GM12878 (cell line): Measurements from ENCODE around the gene FAM193B. TPM values are rescaled to one million over a fixed set of nuclear protein-coding genes. Genes with fewer than 3 reads are reported as not detected.
"Not testable (repeated sequence)": the region's sequence is repeated elsewhere in the genome, so short reads cannot be mapped to it uniquely, and the experiment has no call there.

Experiments used
- ATAC-seq: fragments of 200-7000 bp; cut with Tn5 transposase; 3 replicates; pipeline ENCODE4 v1.9.1; 2020; ENCODE audit warnings: mild to moderate bottlenecking, moderate library complexity
- BruUV-seq: library from RNA; stranded (reverse); fragments of 400-500 nt; replicated peaks from 2 replicates; lab custom pipeline; 2021; lab: Mats Ljungman, UMichigan
- CTCF ChIA-PET: fragments of 300-600 bp; sonication (Branson Sonifier 250); formaldehyde crosslinking; extraction: SDS; loops from one replicate; lab custom pipeline; 2021; ENCODE audit warnings: inconsistent platforms; lab: Yijun Ruan, JAX
- POLR2A ChIA-PET: fragments of 350-600 bp; formaldehyde crosslinking; extraction: SDS; loops from one replicate; lab custom pipeline; 2021; ENCODE audit warnings: inconsistent platforms; lab: Charles Lee
- RAD21 ChIA-PET: fragments of 300-600 bp; sonication (Branson Sonifier 250); formaldehyde crosslinking; loops from one replicate; lab custom pipeline; 2023; ENCODE audit warnings: antibody characterized with exemption; ENCODE audit not compliant: unreplicated experiment; lab: Charles Lee
- SMC1A ChIA-PET: fragments of 300-600 bp; sonication (Branson Sonifier 250); formaldehyde crosslinking; loops from one replicate; lab custom pipeline; 2023; ENCODE audit not compliant: unreplicated experiment, uncharacterized antibody; lab: Charles Lee
- DNase-seq: peaks from one replicate; pipeline ENCODE4 v3.0.0-alpha.2; 2011; ENCODE audit warnings: low read depth, low spot score
- FAIRE-seq: peaks from 3 replicates; lab custom pipeline; 2011; peaks lifted over from hg19 to GRCh38; lab: Jason Lieb, UNC
- H2AFZ ChIP-seq: 2 replicates; pipeline ENCODE4 v1.6.0; 2011; ENCODE audit warnings: low read depth, low read length, control low read depth; ENCODE audit not compliant: control insufficient read depth
- H3K27ac ChIP-seq: 2 replicates; pipeline ENCODE4 v1.5.1; 2011; ENCODE audit warnings: control low read depth; ENCODE audit not compliant: control insufficient read depth, insufficient read depth
- H3K27me3 ChIP-seq, 2 experiments: replicated peaks in 1 of 2; 2 replicates each; pipeline versions ENCODE4 v1.6.0 to v1.6.1; 2011; ENCODE audit warnings: low read length in 1 of 2; ENCODE audit not compliant: control insufficient read depth in 2 of 2, insufficient read depth in 2 of 2
- H3K36me3 ChIP-seq, 2 experiments: 2 replicates each; pipeline ENCODE4 v1.5.1; 2011; ENCODE audit warnings: low read length in 1 of 2; ENCODE audit not compliant: control insufficient read depth in 2 of 2, insufficient read depth in 2 of 2
- H3K4me1 ChIP-seq: 2 replicates; pipeline ENCODE4 v1.6.1; 2011; ENCODE audit warnings: mild to moderate bottlenecking, low read length, moderate library complexity, mixed read lengths; ENCODE audit not compliant: control insufficient read depth, insufficient read depth
- H3K4me2 ChIP-seq: 2 replicates; pipeline ENCODE4 v1.6.0; 2011; ENCODE audit warnings: control low read depth; ENCODE audit not compliant: control insufficient read depth, insufficient read depth
- H3K4me3 ChIP-seq: fragments of 200-600 bp; sonication (generic); 2 replicates; pipeline ENCODE4 v1.5.1; 2016
- H3K79me2 ChIP-seq: 2 replicates; pipeline ENCODE4 v1.6.0; 2011; ENCODE audit warnings: low read length; ENCODE audit not compliant: control insufficient read depth, insufficient read depth
- H3K9ac ChIP-seq: 2 replicates; pipeline ENCODE4 v1.8.0; 2011; ENCODE audit warnings: low read length, control low read depth, mixed read lengths; ENCODE audit not compliant: control insufficient read depth, insufficient read depth
- H3K9me3 ChIP-seq: replicated peaks from 3 replicates; pipeline ENCODE4 v1.5.1; 2011; ENCODE audit warnings: mild to moderate bottlenecking, low read length; ENCODE audit not compliant: control insufficient read depth, insufficient read depth
- H4K20me1 ChIP-seq: 2 replicates; pipeline ENCODE4 v1.6.0; 2011; ENCODE audit not compliant: control insufficient read depth, insufficient read depth
- ATF7 ChIP-seq: fragments of 450-650 bp; IDR thresholded peaks from 2 replicates; pipeline ENCODE4 v1.6.1; 2016; ENCODE audit warnings: low read depth, mild to moderate bottlenecking
- BCL11A ChIP-seq: IDR thresholded peaks from 2 replicates; pipeline ENCODE4 v1.6.1; 2011; ENCODE audit warnings: low read depth, low read length
- FOXK2 ChIP-seq: fragments of 450-650 bp; IDR thresholded peaks from 2 replicates; pipeline ENCODE4 v1.6.1; 2017; ENCODE audit warnings: mild to moderate bottlenecking, moderate library complexity
- GABPA ChIP-seq: IDR thresholded peaks from 2 replicates; pipeline ENCODE4 v1.6.1; 2014; ENCODE audit warnings: antibody characterized with exemption, low read depth, mild to moderate bottlenecking, inconsistent platforms
- HDAC6 ChIP-seq: fragments of 200-600 bp; sonication (generic); IDR thresholded peaks from one replicate; pipeline ENCODE4 v1.8.0; 2017; ENCODE audit warnings: antibody characterized with exemption; ENCODE audit not compliant: unreplicated experiment
- RAD21 ChIP-seq: IDR thresholded peaks from 2 replicates; pipeline ENCODE4 v1.6.1; 2011; ENCODE audit warnings: mild to moderate bottlenecking, low read depth, low read length, moderate library complexity; ENCODE audit not compliant: insufficient read depth
- SIN3A ChIP-seq: IDR thresholded peaks from 2 replicates; pipeline ENCODE4 v1.6.1; 2012; ENCODE audit warnings: low read depth, low read length, improper control_type of control experiment
- TAF1 ChIP-seq: IDR thresholded peaks from 2 replicates; pipeline ENCODE4 v1.6.1; 2011; ENCODE audit warnings: mild to moderate bottlenecking, low read depth, low read length, borderline replicate concordance
- TCF12 ChIP-seq: IDR thresholded peaks from 2 replicates; pipeline ENCODE4 v1.6.1; 2011; ENCODE audit warnings: low read depth, mild to moderate bottlenecking, low read length
- WGBS: methylation state at CpG from one replicate; pipeline ENCODE4 v1.1.6; 2016; ENCODE audit warnings: low lambda C conversion rate; ENCODE audit not compliant: insufficient replicate concordance, insufficient coverage; ENCODE audit errors: missing lambda C conversion rate; 5-methylcytosine and 5-hydroxymethylcytosine counted together
- in situ Hi-C: fragments of 300-500 bp; cut with MboI; formaldehyde crosslinking; loops from 9 replicates; pipeline ENCODE4 v1.14.3; 2018; ENCODE audit warnings: mixed read lengths
- intact Hi-C: fragments of 100-400 bp; cut with micrococcal nuclease; formaldehyde crosslinking; loops from one replicate; pipeline ENCODE4 v1.14.2; 2022; ENCODE audit not compliant: unreplicated experiment
- polyA plus RNA-seq, 11 experiments: library from polyadenylated mRNA; depleted of rRNA in 4 of 11; unstranded in 6 of 11; stranded (reverse) in 5 of 11; fragments of >200 nt; fragmentation: Nextera tagmentation in 4 of 11; fragmentation: Illumina TruSeq in 1 of 11; extraction: Ambion mirVana in 4 of 11; extraction: Trizol in 1 of 11; gene quantifications; 1 replicate in 1 of 11; 2 replicates in 10 of 11; pipeline versions ENCODE4 v1.2.1 to v1.2.3, GENCODE V29; 2011 to 2016; ENCODE audit warnings: inconsistent platforms in 2 of 11, missing spikeins in 2 of 11, low read depth in 1 of 11
- total RNA-seq, 4 experiments: library from RNA; depleted of rRNA in 3 of 4; stranded (reverse); fragments of >200 nt in 3 of 4; fragmentation: Illumina TruSeq in 1 of 4; extraction: Trizol in 1 of 4; gene quantifications; 2 replicates each; pipeline versions ENCODE4 v1.2.1 to v1.2.3, GENCODE V29; 2013 to 2021
- TF ChIP-seq, protein P1 (sequence below): IDR thresholded peaks from 2 replicates; pipeline ENCODE4 v1.6.1; 2011; ENCODE audit warnings: mild to moderate bottlenecking, low read depth, low read length, moderate library complexity; ENCODE audit not compliant: insufficient replicate concordance
- TF ChIP-seq, protein P2 (sequence below): fragments of 450-650 bp; IDR thresholded peaks from 2 replicates; pipeline ENCODE4 v1.6.1; 2017; ENCODE audit warnings: mild to moderate bottlenecking, moderate library complexity
- TF ChIP-seq, protein P3 (sequence below): fragments of 450-650 bp; IDR thresholded peaks from 2 replicates; pipeline ENCODE4 v1.6.1; 2014; ENCODE audit warnings: mild to moderate bottlenecking

The FAM193B gene
- total and polyA plus RNA-seq, 10 of the 15 experiments (the other 5 are each of a cell fraction or from before 2014, with no cell fraction given) = 3.3 to 47.0 (median 25.1) TPM

DNA sequence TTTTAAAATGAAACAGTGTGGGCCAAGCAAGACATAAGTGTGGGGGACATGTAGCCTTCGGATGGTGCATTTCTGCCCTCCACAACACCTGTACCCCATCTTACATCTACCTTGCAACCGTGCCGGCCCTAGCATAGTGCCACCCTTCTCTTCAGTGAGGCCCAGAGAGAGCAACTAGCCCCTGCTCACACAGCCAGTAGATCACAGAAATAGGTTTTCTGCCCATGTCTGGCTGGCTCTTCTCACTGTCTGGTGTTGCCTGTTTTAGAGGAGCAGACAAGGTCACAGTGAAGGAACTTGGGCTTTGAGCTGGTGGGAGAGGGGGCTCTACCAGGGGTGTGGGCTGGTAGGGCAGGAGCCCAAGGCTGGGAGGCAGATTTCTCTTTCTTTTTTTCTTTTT, 68.1 kb downstream of the FAM193B start:
- H3K9me3 ChIP-seq = no peaks in the 10 kb centered on the region
- BruUV-seq = no TSS peak
- FAIRE-seq = no peak
- intact Hi-C loops (no loop called here), in situ Hi-C loops (no loop called here)
- ChIA-PET RAD21 (no interaction called here), SMC1A (no interaction called here), POLR2A (no interaction called here), CTCF (no interaction called here)
- WGBS = 98% methylated on average over 3 of the region's 3 CpGs
- no peak for ATAC-seq
- no peaks in the 10 kb centered on the region for H3K79me2 ChIP-seq
- H3K4me3 ChIP-seq = no peak overlapping the region
- H4K20me1 ChIP-seq = no peaks in the 10 kb centered on the region
- no peak for TF ChIP-seq HDAC6
- TF ChIP-seq FOXK2 = no peak
- TF ChIP-seq ATF7 = no peak
- TF ChIP-seq, protein P1, sequence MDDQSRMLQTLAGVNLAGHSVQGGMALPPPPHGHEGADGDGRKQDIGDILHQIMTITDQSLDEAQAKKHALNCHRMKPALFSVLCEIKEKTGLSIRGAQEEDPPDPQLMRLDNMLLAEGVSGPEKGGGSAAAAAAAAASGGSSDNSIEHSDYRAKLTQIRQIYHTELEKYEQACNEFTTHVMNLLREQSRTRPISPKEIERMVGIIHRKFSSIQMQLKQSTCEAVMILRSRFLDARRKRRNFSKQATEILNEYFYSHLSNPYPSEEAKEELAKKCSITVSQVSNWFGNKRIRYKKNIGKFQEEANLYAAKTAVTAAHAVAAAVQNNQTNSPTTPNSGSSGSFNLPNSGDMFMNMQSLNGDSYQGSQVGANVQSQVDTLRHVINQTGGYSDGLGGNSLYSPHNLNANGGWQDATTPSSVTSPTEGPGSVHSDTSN = no peak
- TF ChIP-seq, protein P2, sequence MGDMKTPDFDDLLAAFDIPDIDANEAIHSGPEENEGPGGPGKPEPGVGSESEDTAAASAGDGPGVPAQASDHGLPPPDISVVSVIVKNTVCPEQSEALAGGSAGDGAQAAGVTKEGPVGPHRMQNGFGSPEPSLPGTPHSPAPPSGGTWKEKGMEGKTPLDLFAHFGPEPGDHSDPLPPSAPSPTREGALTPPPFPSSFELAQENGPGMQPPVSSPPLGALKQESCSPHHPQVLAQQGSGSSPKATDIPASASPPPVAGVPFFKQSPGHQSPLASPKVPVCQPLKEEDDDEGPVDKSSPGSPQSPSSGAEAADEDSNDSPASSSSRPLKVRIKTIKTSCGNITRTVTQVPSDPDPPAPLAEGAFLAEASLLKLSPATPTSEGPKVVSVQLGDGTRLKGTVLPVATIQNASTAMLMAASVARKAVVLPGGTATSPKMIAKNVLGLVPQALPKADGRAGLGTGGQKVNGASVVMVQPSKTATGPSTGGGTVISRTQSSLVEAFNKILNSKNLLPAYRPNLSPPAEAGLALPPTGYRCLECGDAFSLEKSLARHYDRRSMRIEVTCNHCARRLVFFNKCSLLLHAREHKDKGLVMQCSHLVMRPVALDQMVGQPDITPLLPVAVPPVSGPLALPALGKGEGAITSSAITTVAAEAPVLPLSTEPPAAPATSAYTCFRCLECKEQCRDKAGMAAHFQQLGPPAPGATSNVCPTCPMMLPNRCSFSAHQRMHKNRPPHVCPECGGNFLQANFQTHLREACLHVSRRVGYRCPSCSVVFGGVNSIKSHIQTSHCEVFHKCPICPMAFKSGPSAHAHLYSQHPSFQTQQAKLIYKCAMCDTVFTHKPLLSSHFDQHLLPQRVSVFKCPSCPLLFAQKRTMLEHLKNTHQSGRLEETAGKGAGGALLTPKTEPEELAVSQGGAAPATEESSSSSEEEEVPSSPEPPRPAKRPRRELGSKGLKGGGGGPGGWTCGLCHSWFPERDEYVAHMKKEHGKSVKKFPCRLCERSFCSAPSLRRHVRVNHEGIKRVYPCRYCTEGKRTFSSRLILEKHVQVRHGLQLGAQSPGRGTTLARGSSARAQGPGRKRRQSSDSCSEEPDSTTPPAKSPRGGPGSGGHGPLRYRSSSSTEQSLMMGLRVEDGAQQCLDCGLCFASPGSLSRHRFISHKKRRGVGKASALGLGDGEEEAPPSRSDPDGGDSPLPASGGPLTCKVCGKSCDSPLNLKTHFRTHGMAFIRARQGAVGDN = no peak
- TF ChIP-seq BCL11A = no peak
- TF ChIP-seq TAF1 = no peak
- no peak for TF ChIP-seq RAD21
- TF ChIP-seq, protein P3, sequence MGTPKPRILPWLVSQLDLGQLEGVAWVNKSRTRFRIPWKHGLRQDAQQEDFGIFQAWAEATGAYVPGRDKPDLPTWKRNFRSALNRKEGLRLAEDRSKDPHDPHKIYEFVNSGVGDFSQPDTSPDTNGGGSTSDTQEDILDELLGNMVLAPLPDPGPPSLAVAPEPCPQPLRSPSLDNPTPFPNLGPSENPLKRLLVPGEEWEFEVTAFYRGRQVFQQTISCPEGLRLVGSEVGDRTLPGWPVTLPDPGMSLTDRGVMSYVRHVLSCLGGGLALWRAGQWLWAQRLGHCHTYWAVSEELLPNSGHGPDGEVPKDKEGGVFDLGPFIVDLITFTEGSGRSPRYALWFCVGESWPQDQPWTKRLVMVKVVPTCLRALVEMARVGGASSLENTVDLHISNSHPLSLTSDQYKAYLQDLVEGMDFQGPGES = no peak
- TF ChIP-seq GABPA = no peak
- TF ChIP-seq SIN3A = no peak
- no peak for TF ChIP-seq TCF12
- no peak overlapping the region for H3K9ac ChIP-seq
- DNase-seq = no peak
- H3K4me1 ChIP-seq = no peaks in the 10 kb centered on the region
- H3K27me3 ChIP-seq = no peaks in the 10 kb centered on the region
- no peak overlapping the region for H2AFZ ChIP-seq
- no peak overlapping the region for H3K27ac ChIP-seq
- peaks cover 0 to 4% of the 10 kb centered on the region in 2 experiments; a peak in 2 of 4 replicates for H3K36me3 ChIP-seq
- H3K4me2 ChIP-seq = no peak overlapping the region

DNA sequence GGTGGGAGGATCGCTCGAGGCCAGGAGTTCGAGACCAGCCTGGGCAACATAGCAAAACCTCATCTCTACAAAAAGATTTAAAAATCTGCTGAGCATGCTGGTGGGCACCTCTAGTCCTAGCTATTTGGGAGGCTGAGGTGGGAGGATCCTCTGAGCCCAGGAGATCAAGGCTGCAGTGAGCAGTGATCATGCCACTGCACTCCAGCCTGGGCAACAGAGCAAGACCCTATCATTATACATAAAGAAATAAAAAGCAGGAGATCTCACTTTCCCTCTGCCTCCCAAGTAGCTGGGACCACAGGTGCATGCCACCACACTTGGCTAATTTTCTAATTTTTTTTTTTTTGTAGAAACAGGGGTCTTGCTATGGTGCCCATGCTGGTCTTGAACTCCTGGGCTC, 68.6 kb downstream of the FAM193B start:
- BruUV-seq, H4K20me1 ChIP-seq, H3K36me3 ChIP-seq, ATAC-seq, H3K27ac ChIP-seq, H3K4me1 ChIP-seq, H3K79me2 ChIP-seq, H3K9me3 ChIP-seq, in situ Hi-C loops, H3K9ac ChIP-seq, intact Hi-C loops, H2AFZ ChIP-seq, CTCF ChIA-PET, SMC1A ChIA-PET, FAIRE-seq, DNase-seq, H3K4me3 ChIP-seq, H3K4me2 ChIP-seq, H3K27me3 ChIP-seq, POLR2A ChIA-PET, RAD21 ChIA-PET: not testable (repeated sequence)
- WGBS = 98% methylated on average over 3 of the region's 3 CpGs
